ENCODE measurements around the gene CSMD2. TPM values are rescaled to one million over a fixed set of nuclear protein-coding genes. Genes with fewer than 3 reads are reported as not detected.
"Not testable (repeated sequence)": the region's sequence is repeated elsewhere in the genome, so short reads cannot be mapped to it uniquely, and the experiment has no call there.

CSMD2 gene
- not detected in 2 replicates for total RNA-seq

DNA sequence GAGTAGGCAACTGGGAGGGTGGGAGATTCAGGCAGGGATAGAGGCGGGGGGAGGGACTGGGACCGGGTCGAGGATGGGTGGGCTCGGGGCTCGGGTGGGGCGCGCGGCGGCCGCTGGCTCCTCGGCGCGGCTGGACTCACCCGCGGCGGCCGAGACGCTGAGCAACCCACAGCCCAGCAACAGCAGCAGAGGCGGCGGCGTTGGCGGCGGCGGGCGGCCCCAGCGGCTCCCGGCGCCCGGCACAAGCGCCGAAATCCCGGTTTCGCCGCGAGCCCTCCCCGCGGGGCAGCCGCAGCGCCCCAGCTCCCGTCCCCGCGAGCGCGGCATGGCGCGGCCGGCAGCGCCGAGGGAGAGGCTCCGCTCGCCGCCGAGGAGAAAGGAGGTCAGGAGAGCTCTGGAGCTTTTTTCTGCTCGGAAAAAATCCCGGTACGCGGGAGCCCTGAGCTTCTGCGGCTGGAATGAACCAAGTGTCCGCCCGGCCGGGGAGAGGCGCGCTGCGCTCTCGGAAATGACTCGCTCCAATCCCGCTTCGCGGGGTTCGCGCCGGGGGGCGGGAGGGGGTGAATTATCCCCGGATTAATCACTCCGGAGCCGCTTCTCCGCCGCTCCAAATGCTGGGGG lies at the start of gene CSMD2:
TSS of gene CSMD2 (minus strand) at position 460 of the 621 bp plus-strand sequence. CDS start at position 327, 133 bp downstream.
- Mint-ChIP-seq H3K27ac (no peak within 1 kb of the TSS), H3K4me3 (no peak within 1 kb of the TSS), H3K4me1 (peaks cover 5% of the 10 kb centered on the region), H3K36me3 (ENCODE audit: low read depth) (peaks cover 2% of the 10 kb centered on the region), H3K27me3 (peaks cover 69% of the 10 kb centered on the region), H3K9me3 (no peaks in the 10 kb centered on the region)
- DNase-seq: no peak
- intact Hi-C loops (cut with micrococcal nuclease): no loop called here

DNA sequence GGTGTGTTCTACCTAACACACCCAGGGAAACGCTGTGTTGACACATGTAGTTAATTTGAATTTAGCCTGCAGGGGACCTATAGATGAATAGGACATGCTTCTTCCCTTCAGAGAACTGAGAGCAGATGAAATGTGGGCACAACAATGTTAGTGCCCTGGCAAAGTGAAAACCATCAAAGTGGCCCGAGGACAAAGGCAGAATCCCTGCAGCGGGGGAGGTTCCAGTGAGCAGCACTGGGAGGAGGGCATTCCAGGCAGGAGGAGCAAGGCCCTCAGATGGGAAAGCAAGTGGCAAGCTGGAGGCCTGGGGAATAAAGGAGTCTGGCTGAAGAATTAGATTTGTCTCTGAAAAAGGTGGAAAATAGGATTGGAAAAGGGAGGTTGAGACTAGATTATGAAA lies 48.9 kb upstream of the CSMD2 start:
- intact Hi-C loops (cut with micrococcal nuclease): no loop called here
- H3K27me3 Mint-ChIP-seq: no peaks in the 10 kb centered on the region
- H3K4me1 Mint-ChIP-seq: no peaks in the 10 kb centered on the region
- H3K36me3 Mint-ChIP-seq (ENCODE audit: low read depth): no peaks in the 10 kb centered on the region
- no peak for DNase-seq
- H3K27ac Mint-ChIP-seq: no peak overlapping the region
- no peaks in the 10 kb centered on the region for H3K9me3 Mint-ChIP-seq
- H3K4me3 Mint-ChIP-seq: no peak overlapping the region

DNA sequence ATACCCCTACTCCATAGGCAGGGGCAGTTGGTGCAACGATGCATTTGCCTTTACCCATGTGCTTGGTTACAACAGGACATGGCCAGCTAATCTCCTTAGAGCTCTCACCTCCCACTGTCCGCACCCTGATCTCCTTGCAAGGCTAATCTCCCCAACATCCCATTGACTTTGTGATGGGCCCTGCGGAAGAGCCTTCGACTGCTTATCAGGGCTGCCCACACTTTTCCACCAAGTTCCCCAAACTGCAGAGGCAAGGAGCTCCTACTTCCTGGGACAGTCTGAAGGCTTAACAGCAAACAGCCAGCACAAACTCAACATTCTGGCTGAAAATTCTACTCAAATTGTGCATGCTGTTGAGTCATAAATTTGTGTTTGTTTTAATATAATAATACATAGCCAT lies 47.6 kb upstream of the CSMD2 start:
- H3K4me1 Mint-ChIP-seq: no peaks in the 10 kb centered on the region
- H3K36me3 Mint-ChIP-seq (ENCODE audit: low read depth): no peaks in the 10 kb centered on the region
- no peak overlapping the region for H3K4me3 Mint-ChIP-seq
- intact Hi-C loops (cut with micrococcal nuclease): no loop called here
- DNase-seq: no peak
- H3K27ac Mint-ChIP-seq: no peak overlapping the region
- H3K9me3 Mint-ChIP-seq: no peaks in the 10 kb centered on the region
- no peaks in the 10 kb centered on the region for H3K27me3 Mint-ChIP-seq

DNA sequence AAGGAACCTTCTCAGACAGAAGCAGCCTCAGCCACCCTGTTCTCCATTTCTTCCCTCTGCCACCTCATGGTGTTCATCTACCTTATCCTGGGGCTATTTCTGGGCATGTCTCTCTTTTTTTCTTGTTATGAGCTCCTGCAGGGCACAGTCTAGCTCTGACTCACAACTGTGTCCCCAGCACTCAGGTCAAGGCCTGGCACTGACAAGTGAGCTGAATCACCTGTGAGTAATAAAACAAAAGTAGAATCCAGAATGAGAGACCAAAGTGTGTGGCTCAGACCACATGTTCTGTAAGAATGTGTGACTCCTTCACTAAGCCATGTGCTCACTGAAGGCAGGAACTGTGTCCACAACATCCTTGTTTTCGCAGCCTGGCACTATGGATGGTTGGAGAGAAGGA lies 34.9 kb upstream of the CSMD2 start:
- DNase-seq: no peak
- Mint-ChIP-seq H3K36me3 (ENCODE audit: low read depth) (no peaks in the 10 kb centered on the region), H3K4me3 (no peak overlapping the region), H3K9me3 (no peaks in the 10 kb centered on the region), H3K4me1 (no peaks in the 10 kb centered on the region), H3K27me3 (no peaks in the 10 kb centered on the region), H3K27ac (no peak overlapping the region)
- intact Hi-C loops (cut with micrococcal nuclease): no loop called here

DNA sequence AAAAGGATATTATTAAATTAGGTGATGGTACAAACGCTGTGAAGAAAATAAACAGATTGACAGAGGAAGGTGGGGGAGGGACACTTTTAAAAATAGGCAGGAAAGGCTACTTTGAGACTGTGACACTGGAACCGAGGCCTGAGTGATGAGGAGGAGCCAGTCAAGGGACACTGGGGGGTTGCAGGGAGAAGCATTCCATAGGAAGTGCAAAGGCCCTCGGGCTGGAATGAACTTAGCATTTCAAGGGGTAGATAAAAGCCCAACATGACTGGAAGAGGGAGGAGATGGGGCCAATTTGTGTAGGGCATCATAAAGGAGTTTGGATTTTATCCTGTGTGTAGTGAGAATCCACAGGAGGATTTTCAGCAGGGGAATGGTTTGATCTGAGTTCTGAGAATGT lies 27.6 kb upstream of the CSMD2 start:
- intact Hi-C loops (cut with micrococcal nuclease): no loop called here
- Mint-ChIP-seq H3K4me1 (no peaks in the 10 kb centered on the region), H3K27ac (no peak overlapping the region), H3K4me3 (no peak overlapping the region), H3K27me3 (no peaks in the 10 kb centered on the region), H3K36me3 (ENCODE audit: low read depth) (no peaks in the 10 kb centered on the region), H3K9me3 (peaks cover 8% of the 10 kb centered on the region)
- DNase-seq: no peak

DNA sequence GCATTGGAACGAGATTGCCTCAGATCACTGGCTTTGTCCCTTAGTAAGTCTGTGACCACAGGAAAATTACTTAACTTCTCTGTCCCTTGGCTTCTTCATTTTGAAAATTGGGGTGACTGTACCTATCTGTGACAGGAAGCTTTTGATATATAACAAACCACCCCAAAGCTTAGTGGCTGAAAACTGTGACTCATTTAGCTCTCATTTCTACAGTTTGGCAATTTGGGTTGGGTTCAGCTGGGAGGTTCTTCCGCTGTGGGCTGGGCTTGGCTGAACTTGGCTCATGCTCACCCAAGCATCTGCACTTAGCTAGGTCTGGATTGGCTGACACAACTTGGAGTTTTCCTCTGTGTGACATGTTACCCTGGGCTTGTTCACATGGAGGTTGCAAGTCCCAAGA lies 25.7 kb upstream of the CSMD2 start:
- H3K4me1 Mint-ChIP-seq: no peaks in the 10 kb centered on the region
- intact Hi-C loops (cut with micrococcal nuclease): no loop called here
- no peak overlapping the region for H3K4me3 Mint-ChIP-seq
- DNase-seq: no peak
- H3K27me3 Mint-ChIP-seq: no peaks in the 10 kb centered on the region
- H3K9me3 Mint-ChIP-seq: peaks cover 8% of the 10 kb centered on the region
- H3K36me3 Mint-ChIP-seq (ENCODE audit: low read depth): no peaks in the 10 kb centered on the region
- H3K27ac Mint-ChIP-seq: no peak overlapping the region

DNA sequence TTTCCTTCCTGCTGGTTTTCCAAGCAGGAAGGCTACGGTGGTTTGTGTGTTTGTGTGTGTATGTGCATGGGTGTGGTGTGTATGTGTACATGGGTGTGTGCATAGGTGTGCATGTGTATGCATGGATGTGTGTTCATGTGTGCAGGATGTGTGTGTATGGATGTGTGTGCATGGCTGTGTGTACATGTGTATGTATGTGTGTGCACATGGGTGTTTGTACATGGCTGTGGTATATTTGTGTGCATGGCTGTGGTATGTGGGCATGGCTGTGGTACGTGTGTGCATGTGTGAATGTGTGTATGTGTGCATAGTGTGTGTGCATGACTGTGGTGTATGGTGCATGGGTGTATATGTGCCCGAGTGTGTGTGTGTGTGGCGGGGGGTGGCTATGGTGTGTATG lies 24.0 kb upstream of the CSMD2 start:
- Mint-ChIP-seq H3K27me3 (no peaks in the 10 kb centered on the region), H3K4me3 (no peak overlapping the region), H3K4me1 (no peaks in the 10 kb centered on the region), H3K9me3 (peaks cover 8% of the 10 kb centered on the region), H3K27ac (no peak overlapping the region), H3K36me3 (ENCODE audit: low read depth) (no peaks in the 10 kb centered on the region)
- DNase-seq: no peak
- intact Hi-C loops (cut with micrococcal nuclease): no loop called here

DNA sequence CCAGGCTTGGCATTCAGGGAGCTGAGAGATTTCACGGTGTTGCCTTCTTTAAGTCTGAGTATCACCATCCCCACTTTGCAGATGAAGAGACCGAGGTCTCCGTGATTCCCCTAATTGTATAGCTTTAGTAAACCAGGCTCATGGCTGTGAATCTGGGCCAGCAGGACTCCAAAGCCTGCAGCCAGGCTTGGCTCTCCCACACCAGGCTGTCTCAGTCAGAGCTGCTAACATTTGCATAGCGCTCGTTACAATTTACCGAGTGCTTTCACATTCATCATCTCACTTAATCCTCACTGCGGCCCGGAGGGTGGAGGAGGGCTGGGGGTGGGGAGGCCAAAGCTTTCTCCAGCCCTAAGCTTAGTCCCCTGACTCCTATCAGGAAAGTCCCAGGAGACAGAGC lies 23.4 kb upstream of the CSMD2 start:
- Mint-ChIP-seq H3K4me1 (no peaks in the 10 kb centered on the region), H3K4me3 (no peak overlapping the region), H3K27me3 (no peaks in the 10 kb centered on the region), H3K9me3 (peaks cover 8% of the 10 kb centered on the region), H3K36me3 (ENCODE audit: low read depth) (no peaks in the 10 kb centered on the region), H3K27ac (no peak overlapping the region)
- intact Hi-C loops (cut with micrococcal nuclease): no loop called here
- DNase-seq: no peak

DNA sequence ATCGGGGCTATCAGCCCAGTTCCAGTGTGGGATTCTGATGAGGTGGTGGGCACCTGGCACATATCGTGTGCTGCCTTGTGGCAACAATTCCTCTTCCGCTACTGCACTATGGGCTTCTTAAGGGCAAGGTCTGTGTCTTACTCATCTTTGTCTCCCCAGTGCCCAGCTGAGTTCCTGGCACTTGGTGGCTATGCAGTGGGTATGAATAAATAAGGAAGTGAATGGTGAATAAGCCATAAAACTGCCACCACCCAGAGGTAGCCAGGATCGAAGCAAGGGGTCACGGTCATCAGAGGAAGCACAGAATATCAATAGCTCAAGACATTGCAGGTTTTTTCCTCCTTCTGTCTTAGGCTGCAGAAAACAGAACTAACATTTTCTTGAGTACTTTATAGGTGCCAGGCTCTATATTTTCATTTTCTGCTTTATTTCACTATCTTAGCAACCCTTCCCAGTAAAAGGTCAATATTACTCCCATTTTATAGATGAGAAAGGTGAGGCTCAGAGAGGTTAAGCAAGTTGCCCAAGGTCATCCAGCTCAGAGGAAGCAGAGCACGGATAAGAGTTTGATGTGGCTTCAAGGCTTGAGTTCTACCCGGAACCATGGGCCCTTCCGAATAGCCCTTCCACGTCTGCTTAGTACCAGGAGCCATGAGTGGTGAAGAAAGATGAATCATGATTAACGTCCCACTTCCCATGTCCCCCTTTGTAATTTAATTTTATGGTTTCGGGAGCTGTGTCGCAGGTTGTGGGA lies 21.9 kb upstream of the CSMD2 start:
- H3K4me3 Mint-ChIP-seq: no peak overlapping the region
- H3K27ac Mint-ChIP-seq: no peak overlapping the region
- intact Hi-C loops (cut with micrococcal nuclease): no loop called here
- H3K9me3 Mint-ChIP-seq: peaks cover 8% of the 10 kb centered on the region
- H3K36me3 Mint-ChIP-seq (ENCODE audit: low read depth): no peaks in the 10 kb centered on the region
- H3K27me3 Mint-ChIP-seq: no peaks in the 10 kb centered on the region
- no peak for DNase-seq
- H3K4me1 Mint-ChIP-seq: no peaks in the 10 kb centered on the region

DNA sequence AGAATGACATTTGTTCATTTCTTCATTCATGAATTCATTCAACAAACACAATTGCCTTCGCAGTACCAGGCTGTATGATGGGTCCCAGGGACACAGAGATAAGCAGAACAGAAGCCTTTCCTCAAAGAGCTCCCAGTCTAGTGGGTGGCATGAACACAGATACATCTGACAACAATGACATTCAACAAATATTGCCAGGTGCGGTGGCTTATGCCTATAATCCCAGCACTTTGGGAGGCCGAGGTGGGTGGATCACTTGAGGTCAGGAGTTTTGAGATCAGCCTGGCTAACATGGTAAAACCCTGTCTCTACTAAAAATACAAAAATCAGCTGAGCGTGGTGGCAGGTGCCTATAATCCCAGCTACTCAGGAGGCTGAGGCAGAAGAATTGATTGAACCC lies 18.4 kb upstream of the CSMD2 start:
- H3K9me3 Mint-ChIP-seq; H3K4me3 Mint-ChIP-seq; H3K4me1 Mint-ChIP-seq; H3K27ac Mint-ChIP-seq; DNase-seq; intact Hi-C loops (cut with micrococcal nuclease); H3K27me3 Mint-ChIP-seq; H3K36me3 Mint-ChIP-seq (ENCODE audit: low read depth): not testable (repeated sequence)

DNA sequence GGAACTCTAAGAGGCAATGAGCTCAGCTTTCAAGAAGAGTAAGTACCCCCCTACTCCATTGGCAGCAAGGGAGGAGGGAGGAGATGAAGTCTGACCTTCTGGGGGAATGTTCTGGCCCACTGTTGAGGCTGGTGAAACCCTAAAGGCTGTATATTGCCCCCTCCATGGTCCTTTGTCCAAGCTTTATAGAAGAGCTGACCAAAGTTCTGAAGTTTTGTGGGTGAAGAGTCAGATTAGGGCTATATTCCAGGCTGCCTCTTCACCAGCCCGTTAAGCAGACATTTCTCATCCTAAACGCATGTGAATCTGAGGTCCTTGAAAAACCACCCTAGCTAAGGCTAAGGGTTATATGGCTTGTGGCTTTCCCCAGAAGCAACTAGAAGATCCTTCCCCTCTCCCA lies 13.0 kb upstream of the CSMD2 start:
- no peaks in the 10 kb centered on the region for H3K4me1 Mint-ChIP-seq
- H3K27ac Mint-ChIP-seq: no peak overlapping the region
- H3K27me3 Mint-ChIP-seq: peaks cover 31% of the 10 kb centered on the region
- no peak for DNase-seq
- H3K9me3 Mint-ChIP-seq: no peaks in the 10 kb centered on the region
- H3K4me3 Mint-ChIP-seq: no peak overlapping the region
- intact Hi-C loops (cut with micrococcal nuclease): no loop called here
- no peaks in the 10 kb centered on the region for H3K36me3 Mint-ChIP-seq (ENCODE audit: low read depth)

DNA sequence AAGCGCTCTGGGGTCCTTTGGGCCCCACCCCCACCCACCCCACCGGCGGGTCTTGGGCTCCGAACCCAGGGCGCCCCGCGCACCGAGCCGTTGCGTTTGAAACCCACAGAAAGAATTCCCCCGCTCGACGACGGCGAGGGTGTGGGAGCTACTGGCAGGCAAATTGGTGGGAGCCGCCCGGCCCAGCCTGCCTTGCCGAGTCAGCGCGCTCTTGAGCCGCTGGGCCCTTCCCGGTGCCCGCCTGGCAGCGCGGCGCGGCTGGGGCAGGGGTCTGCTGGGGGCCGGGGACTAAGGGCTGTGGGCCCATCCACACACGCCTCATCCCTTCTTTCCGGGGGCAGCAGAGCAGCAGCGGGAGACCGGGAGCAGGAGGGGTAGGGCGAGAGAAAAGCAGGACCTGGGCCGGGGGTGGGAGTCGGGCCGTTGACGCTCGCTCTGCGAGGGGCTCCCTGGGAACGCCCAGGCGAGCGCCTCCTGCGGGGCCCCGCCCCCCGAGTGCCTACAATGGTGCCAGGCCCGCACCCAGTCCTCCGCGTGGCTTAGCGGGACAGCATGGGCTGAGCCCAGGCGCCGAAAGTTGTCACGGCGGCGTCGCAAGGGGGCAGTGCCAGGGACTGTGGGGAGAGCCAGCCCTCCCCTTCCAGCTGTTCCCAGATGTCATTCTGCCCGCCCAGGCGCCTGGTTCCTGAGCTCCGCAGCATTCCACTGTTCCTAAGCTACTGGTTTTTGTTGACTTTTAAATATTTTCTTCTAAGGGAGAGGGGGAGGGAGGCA lies 12.0 kb upstream of the CSMD2 start, which contains the start of gene C1orf94:
TSS of gene C1orf94 (plus strand) at position 78 of the 774 bp plus-strand sequence. CDS start 883 bp downstream, outside the sequence.
- Mint-ChIP-seq H3K4me3 (no peak within 1 kb of the TSS), H3K36me3 (ENCODE audit: low read depth) (no peaks in the 10 kb centered on the region), H3K9me3 (no peaks in the 10 kb centered on the region), H3K4me1 (no peaks in the 10 kb centered on the region), H3K27ac (no peak within 1 kb of the TSS), H3K27me3 (peaks cover 31% of the 10 kb centered on the region)
- DNase-seq: no peak
- intact Hi-C loops (cut with micrococcal nuclease): no loop called here

DNA sequence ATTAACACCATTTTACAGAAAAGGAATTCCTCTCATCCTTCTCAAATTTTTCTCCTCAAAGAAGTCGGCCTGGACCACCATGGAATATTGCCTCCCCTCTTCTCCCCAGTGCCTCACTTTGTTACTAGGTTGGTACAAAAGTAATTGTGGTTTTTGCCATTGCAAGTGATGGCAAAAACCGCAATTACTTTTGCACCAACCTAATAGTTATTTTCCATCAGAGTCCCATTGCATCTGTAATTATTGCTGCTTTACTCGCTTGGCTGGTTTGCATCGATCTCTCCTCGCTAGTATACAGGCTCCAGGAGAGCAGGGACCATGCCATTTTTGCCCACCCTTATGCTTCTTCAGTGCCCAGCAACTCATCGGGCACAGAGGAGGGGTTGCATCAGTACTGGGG lies 10.7 kb upstream of the CSMD2 start:
- Mint-ChIP-seq H3K36me3 (ENCODE audit: low read depth) (no peaks in the 10 kb centered on the region), H3K27ac (no peak overlapping the region), H3K9me3 (no peaks in the 10 kb centered on the region), H3K4me3 (no peak overlapping the region), H3K4me1 (no peaks in the 10 kb centered on the region), H3K27me3 (peaks cover 32% of the 10 kb centered on the region)
- DNase-seq: no peak
- intact Hi-C loops (cut with micrococcal nuclease): no loop called here

DNA sequence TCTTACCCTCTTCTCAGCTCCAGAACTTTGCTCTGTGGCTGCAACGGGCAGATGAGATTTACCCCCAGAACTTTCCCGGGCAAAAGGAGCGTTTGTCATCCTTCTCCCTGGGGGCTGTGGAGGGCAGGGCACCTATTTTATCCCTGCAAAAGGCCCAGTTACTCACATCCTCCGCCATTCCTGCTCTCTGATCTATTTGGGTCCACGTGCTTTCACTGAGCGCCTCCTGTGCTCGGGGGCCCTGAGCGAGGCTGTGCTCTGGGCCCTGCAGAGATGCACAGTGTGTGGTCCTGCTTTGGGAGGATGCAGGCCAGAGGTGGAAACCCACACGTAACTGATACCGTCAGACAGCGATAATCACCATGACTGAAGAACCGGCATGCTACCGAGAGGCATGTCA lies 2.4 kb upstream of the CSMD2 start:
- Mint-ChIP-seq H3K36me3 (ENCODE audit: low read depth) (peaks cover 2% of the 10 kb centered on the region), H3K4me3 (no peak overlapping the region), H3K4me1 (peaks cover 5% of the 10 kb centered on the region), H3K27ac (no peak overlapping the region), H3K27me3 (peaks cover 59% of the 10 kb centered on the region), H3K9me3 (no peaks in the 10 kb centered on the region)
- intact Hi-C loops (cut with micrococcal nuclease): no loop called here
- DNase-seq: no peak
